ENCODE measurements around the gene FAM131A.
A peak's percentile ranks its signal among the peaks of the same experiment; 100 is the strongest.

Gene FAM131A

DNA sequence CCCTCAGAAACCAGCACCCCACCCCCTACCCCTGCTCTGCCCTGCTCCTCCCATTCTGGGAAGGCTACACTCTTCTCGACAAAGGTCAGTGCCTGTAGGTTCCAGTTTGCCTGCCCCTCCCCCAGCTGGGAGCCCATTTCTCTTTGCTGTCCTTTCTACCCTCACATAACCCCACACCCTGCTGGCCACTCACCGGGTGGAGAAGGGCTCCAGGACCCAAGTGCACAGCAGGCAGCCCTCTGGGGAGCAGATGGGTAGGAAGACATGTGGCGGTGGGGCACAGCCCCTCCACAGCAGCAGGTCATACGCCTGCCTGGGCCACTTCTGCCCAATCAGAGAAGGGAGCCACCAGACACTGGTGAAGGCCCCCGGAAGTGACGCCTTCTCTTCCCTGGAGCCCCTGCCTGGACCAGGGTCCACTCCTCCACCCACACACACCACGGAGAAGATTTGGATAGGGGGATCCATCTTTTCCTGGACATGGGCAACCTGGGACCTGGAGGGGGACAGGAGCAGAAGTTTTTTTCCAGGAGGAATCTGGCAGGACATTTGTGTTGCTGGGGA lies 40.6 kb downstream of the FAM131A start, which contains the start of gene THPO:
Gene THPO, minus strand, starts transcription at position 326 of the 564 bp plus-strand sequence. CDS start 1,948 bp downstream, outside the sequence.
- DNase-seq (ENCODE audit: low spot score): no peak

DNA sequence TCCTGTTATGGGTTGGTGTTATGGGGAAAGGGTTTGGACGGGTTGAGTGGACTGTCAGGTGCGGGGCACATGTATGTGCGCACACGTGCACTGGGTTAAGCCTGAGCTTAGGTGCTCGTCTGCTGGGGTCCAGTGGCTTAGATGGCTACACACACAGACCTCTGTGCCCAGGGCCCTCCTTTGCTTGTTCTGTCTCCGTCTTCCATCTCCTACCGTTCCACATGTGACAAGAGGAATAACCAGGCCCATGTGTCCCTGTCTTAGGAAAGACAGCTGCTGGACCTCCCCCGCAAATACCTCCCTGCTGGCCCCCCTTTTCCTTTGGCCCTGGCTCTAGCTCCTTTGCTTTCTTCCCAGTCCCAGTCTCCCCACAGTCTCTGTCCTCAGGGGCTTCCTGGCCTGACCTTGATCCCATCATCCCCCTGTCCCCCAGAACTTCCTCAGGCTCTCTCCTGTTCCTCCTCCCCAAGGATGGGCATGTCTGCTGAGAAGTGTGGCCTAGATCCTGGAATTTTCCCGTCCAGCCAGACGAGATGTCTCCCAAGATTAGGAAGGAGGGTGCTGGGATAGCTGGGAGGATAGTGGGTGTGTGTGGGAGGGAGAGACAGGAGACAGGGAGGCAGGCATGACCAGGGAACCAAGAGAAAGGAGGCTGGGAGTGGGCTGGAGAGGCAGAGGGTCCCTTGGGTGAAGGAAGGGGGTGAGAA lies 41.4 kb downstream of the FAM131A start:
- no peak for DNase-seq (ENCODE audit: low spot score)

DNA sequence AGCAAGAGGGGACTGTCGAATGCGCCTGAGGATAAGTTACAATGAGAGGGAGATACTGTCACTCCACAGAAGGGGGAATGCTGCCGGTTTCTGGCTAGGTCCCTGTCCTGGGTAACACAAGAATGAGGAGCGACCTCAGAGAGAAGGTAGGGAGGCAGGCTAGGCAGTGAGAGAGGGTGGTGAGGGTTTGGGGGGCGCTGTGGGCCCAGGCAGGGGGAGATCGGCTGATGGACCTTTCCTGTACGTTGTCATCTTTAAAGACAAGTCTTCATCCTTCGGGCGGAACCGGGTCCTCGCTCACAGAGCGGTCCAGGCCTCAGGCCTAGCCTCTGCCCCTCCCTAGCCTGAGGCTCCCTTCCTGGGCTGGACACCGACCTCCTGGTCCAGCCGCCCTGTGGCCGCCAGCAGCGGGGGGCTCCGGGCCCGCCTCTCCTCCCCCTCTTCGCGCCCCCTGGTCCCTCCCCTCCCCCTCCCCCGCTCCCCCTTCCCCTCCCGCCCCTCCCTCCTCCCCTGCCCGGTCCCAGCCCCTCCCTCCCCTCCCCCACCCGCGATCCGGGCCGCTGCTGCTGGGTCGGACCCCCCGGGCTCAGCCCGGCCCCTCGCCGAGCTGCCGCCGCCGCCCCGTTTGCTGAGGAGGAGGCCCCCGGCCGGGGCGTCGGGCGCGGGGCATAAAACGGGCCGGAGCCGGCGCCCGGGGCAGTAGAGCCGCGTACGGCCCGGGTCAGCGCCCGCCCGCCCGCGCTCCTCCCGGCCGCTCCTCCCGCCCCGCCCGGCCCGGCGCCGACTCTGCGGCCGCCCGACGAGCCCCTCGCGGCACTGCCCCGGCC lies 42.2 kb downstream of the FAM131A start, which contains the start of gene CHRD:
Gene CHRD, plus strand, starts transcription at position 697 of the 827 bp plus-strand sequence. CDS start 265 bp downstream, outside the sequence.
- peak; percentile 55 for DNase-seq (ENCODE audit: low spot score)

DNA sequence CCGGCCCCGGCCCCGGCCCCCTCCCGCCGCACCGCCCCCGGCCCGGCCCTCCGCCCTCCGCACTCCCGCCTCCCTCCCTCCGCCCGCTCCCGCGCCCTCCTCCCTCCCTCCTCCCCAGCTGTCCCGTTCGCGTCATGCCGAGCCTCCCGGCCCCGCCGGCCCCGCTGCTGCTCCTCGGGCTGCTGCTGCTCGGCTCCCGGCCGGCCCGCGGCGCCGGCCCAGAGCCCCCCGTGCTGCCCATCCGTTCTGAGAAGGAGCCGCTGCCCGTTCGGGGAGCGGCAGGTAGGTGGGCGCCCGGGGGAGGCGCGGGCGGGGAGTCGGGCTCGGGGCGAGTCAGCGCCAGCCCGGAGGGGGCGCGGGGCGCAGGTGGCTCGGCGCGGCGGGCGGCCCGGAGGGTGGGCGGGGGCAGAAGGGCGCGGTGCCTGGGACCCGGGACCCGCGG lies 42.8 kb downstream of the FAM131A start:
- peak; percentile 96 for DNase-seq (ENCODE audit: low spot score)

DNA sequence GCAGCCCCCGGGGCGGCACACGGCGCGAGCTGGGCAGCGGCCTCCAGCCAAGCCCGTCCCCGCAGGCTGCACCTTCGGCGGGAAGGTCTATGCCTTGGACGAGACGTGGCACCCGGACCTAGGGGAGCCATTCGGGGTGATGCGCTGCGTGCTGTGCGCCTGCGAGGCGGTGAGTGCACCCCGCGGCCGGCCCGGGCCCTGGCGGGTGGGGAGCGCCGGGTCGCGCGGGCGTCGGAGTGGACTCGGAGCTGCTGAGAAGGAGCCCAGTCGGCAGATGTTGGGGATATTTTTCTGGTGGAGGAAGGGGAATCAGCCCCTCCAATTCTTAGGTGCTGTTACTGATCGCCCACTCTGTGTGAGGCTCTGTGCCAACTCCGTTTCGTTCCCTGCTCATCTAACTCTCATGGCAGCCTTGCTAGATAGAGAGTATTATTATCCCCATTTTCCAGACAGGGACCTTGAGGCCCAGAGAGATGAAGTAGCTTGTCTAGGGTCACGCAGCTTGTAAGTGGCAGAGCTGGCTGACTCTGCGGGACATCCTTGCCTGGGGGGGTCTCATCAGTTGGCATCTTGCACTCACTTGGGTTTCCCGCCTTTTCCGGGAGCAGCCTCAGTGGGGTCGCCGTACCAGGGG lies 43.3 kb downstream of the FAM131A start:
- DNase-seq (ENCODE audit: low spot score): peak; percentile 55

DNA sequence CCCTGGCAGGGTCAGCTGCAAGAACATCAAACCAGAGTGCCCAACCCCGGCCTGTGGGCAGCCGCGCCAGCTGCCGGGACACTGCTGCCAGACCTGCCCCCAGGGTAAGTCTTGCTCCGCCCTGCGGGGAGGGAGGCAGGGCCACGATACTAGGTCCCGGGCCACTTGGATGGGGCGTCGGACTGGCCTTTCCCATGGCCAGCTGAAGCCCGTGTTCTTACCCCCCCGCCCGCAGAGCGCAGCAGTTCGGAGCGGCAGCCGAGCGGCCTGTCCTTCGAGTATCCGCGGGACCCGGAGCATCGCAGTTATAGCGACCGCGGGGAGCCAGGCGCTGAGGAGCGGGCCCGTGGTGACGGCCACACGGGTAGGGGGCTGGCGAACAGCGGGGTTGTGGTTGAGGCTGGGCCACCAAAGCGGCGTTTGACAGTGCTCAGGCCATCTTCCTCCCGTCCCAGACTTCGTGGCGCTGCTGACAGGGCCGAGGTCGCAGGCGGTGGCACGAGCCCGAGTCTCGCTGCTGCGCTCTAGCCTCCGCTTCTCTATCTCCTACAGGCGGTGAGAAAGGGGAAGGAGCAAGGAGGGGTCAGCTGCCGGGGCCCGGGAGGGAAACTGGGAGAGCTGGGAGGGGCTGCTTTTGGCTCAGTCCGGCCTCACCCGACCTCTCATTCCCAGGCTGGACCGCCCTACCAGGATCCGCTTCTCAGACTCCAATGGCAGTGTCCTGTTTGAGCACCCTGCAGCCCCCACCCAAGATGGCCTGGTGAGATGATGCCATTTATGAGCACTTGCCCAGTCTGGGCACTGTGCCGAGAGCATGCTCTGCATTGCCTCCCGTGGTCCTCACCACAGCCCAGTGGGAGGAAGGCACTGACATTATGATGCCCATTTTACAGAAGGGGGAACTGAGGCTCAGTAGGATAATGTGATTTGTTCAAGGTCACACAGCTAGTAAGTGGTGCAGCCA lies 44.1 kb downstream of the FAM131A start:
- peak; percentile 70 for DNase-seq (ENCODE audit: low spot score)

DNA sequence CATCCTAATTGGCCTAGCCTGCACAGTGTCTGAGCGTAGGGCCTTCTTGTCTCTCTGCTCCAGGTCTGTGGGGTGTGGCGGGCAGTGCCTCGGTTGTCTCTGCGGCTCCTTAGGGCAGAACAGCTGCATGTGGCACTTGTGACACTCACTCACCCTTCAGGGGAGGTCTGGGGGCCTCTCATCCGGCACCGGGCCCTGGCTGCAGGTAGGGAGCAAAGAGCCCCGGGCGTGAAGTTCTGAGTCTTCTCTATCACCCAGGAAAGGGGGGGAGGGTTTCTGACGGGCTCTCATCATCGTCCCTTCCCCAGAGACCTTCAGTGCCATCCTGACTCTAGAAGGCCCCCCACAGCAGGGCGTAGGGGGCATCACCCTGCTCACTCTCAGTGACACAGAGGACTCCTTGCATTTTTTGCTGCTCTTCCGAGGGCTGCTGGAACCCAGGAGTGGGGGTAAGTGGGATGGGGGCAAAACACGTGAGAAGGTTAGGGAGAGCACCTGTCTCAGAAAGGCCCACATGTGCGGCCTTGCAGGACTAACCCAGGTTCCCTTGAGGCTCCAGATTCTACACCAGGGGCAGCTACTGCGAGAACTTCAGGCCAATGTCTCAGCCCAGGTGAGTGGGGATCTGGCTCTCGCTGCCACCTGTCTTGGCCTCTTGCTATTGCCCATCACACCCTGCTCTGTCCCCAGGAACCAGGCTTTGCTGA lies 45.1 kb downstream of the FAM131A start:
- no peak for DNase-seq (ENCODE audit: low spot score)

DNA sequence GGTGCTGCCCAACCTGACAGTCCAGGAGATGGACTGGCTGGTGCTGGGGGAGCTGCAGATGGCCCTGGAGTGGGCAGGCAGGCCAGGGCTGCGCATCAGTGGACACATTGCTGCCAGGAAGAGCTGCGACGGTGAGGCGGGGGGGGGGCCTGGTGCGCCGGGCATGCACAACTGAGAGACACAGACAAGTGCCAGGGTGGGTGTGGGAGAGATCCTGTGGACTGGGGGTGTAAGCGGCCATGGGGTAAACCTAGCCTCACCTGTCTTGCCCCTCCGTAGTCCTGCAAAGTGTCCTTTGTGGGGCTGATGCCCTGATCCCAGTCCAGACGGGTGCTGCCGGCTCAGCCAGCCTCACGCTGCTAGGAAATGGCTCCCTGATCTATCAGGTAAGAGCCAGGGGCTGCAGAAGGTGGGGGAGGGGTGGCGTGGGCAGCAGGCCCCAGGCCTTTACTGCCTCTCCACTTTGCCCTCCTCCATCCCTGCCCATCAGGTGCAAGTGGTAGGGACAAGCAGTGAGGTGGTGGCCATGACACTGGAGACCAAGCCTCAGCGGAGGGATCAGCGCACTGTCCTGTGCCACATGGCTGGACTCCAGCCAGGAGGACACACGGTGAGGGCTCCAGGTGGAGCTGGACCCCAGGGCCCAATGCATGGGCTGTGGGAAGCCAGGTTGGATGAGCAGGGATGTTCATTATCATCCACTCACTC lies 45.8 kb downstream of the FAM131A start:
- DNase-seq (ENCODE audit: low spot score): no peak

DNA sequence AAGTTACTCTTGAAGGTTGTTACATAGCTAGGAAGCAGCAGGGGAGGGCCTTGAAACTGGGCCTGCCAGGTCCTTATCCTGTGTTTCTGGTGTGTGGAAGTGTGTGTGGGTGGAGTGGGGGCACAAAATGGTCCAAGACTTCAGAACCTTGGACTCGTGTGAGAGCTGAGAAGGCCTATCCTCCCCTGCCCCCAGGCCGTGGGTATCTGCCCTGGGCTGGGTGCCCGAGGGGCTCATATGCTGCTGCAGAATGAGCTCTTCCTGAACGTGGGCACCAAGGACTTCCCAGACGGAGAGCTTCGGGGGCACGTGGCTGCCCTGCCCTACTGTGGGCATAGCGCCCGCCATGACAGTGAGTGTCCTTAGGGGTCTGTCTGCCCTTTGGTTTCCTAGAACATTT lies 46.9 kb downstream of the FAM131A start:
- no peak for DNase-seq (ENCODE audit: low spot score)

DNA sequence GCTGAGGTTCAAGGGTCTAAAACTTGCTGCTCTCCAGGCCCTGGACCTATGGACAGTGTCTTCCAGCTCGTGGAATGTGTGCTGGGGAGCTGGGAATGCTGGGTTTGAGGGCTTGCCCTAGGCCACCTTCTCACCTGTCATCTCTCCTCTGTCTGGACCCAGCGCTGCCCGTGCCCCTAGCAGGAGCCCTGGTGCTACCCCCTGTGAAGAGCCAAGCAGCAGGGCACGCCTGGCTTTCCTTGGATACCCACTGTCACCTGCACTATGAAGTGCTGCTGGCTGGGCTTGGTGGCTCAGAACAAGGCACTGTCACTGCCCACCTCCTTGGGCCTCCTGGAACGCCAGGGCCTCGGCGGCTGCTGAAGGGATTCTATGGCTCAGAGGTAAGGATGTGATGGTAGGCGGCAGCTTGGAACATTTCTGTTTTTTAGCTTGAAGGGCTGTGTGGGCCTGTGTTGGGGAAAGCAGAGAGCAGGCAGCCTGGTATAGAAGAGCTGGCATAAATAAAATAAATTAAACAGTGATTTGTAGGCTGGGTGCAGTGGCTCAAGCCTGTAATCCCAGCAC lies 47.5 kb downstream of the FAM131A start:
- no peak for DNase-seq (ENCODE audit: low spot score)

DNA sequence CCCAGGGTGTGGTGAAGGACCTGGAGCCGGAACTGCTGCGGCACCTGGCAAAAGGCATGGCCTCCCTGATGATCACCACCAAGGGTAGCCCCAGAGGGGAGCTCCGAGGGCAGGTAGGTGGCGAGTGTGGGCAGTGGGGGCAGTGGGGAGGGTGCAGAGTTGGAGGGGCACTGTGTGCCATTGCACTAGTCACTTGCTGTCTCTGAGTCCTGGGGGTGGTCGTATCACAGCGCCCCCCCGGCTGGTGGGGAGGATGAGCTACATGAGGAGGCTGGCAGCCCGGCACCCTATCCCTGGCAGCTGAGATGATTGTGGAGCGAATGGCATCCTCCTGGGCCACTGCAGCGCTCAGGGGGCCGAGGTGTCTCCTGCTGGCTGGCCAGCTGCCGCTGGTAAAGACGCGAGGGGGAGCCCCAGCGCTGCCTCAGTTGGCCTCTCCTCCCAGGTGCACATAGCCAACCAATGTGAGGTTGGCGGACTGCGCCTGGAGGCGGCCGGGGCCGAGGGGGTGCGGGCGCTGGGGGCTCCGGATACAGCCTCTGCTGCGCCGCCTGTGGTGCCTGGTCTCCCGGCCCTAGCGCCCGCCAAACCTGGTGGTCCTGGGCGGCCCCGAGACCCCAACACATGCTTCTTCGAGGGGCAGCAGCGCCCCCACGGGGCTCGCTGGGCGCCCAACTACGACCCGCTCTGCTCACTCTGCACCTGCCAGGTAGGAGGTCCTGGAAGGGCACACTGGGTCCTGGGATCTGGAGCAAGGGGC lies 48.8 kb downstream of the FAM131A start:
- no peak for DNase-seq (ENCODE audit: low spot score)

DNA sequence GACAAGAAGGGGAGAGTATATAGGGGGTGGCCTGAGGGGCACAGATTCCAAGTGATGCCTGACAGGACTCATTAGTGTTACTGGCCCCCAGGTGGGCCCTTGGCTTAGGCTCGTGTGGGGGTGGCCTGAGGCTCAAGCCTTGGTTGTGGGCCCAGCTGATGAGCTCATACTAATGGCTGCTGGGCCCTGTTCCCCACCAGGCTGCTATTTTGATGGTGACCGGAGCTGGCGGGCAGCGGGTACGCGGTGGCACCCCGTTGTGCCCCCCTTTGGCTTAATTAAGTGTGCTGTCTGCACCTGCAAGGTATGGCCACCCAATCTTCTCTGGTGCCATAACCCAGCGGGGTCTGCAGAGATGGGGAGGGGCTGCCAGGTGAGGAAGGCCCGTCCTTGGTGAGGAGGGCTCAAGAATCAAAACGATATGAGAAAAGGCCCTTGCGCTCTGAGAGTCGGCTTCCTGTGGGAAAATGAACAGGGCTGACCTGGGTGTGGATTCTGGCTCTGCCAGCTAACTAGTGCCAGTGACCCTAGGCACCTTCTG lies 49.8 kb downstream of the FAM131A start:
- DNase-seq (ENCODE audit: low spot score): no peak

DNA sequence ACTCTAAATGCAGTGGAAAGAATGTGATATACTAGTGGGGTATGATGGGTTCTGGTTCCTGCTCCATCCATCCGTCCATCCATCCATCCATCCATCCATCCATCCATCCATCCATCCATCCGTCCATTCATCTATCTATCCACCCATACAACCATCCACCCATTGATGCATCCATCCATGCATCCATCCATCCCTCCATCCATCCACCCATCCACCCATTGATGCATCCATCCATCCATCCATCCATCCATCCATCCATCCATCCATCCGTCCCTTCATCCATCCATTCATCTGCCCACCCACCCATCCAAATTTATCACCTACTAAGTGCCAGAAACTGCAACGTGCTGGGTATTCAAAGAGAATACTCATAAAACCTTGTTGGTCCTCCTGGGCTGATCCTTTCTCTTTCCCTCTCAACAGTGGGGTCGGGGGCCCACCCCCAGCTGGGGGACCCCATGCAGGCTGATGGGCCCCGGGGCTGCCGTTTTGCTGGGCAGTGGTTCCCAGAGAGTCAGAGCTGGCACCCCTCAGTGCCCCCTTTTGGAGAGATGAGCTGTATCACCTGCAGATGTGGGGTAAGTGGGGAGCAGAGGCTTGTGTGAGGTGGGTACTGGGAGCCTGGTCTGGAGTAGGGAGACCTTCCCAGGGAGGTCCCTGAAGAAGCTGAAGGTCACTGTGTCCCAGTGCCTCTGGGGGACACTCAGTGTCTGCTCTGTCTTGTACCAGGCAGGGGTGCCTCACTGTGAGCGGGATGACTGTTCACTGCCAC lies 51.0 kb downstream of the FAM131A start:
- no peak for DNase-seq (ENCODE audit: low spot score)

DNA sequence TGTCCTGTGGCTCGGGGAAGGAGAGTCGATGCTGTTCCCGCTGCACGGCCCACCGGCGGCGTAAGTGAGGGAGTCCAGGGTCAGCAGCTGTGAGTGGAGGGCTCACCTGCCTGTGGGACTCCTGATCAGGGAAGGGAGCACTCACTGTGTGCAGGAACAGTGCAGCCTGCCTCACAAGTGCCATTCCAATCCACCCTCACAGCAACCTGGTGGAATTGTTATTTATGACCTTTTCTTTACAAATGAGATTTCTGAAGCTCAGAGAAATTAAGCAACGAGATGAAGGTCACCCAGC lies 51.5 kb downstream of the FAM131A start:
- DNase-seq (ENCODE audit: low spot score): no peak

DNA sequence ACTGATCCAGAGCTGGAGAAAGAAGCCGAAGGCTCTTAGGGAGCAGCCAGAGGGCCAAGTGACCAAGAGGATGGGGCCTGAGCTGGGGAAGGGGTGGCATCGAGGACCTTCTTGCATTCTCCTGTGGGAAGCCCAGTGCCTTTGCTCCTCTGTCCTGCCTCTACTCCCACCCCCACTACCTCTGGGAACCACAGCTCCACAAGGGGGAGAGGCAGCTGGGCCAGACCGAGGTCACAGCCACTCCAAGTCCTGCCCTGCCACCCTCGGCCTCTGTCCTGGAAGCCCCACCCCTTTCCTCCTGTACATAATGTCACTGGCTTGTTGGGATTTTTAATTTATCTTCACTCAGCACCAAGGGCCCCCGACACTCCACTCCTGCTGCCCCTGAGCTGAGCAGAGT lies 52.0 kb downstream of the FAM131A start:
- no peak for DNase-seq (ENCODE audit: low spot score)

DNA sequence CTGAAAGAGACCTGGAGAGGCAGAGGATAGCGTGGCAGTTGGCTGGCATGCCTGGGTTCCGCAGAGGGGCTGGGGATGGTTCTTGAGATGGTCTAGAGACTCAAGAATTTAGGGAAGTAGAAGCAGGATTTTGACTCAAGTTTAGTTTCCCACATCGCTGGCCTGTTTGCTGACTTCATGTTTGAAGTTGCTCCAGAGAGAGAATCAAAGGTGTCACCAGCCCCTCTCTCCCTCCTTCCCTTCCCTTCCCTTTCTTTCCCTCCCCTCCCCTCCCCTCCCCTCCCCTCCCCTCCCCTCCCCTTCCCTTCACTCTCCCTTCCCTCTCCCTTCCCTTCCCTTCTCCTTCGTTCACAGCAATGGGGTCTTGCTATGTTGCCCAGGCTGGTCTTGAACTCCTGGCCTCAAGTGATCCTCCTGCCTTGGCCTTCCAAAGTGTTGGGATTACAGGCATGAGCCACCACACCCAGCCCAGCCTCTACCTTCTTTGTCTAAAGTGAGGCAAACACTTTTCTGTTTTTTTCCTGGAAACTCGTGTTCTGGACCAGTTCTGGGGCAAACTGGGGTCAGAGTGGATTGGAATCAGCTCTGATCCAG lies 52.6 kb downstream of the FAM131A start:
- no peak for DNase-seq (ENCODE audit: low spot score)

DNA sequence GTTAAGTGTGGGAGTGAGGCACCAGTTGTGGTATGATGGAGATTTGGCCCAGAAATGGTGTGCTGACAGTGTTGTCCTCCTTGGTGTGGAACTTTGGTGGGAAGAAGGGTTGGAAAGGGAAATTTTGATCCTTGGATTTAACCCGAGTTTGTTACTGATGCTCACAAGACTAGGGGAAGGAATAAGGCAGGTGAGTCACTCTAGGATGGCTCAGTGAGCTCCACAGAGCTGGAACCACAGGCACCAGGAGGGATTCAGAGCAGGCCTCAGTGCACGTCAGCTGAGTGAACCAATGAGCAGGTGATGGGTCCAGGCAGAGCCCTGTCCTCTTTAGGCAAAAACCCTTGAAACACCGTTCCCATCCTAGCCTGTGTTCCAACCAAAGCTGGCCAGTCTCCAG lies 53.9 kb downstream of the FAM131A start:
- DNase-seq (ENCODE audit: low spot score): no peak

DNA sequence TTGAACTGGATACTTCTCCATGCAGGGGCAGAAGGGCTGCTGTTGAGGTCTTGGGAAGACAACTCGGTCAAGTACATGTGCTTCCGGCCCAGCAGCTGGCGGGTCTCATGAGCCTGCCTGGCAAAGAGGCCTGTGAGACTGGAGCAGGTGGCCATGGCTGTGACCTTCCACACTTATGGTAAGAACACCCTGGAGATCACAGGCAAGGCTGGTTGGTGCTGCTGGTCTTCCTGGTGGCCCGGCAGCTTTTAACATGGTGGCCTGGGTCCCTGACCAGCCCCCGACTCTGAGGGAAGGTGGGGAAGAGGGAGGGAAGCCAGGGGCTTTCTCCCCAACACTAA lies 57.9 kb downstream of the FAM131A start:
- DNase-seq (ENCODE audit: low spot score): no peak

All from iPS-NIHi11 (cell line).